ENCODE measurements around the gene MS4A5. TPM values are rescaled to one million over a fixed set of nuclear protein-coding genes. Genes with fewer than 3 reads are reported as not detected.

Gene MS4A5
- total RNA-seq, 4 donors from 2014 or later = not detected

DNA sequence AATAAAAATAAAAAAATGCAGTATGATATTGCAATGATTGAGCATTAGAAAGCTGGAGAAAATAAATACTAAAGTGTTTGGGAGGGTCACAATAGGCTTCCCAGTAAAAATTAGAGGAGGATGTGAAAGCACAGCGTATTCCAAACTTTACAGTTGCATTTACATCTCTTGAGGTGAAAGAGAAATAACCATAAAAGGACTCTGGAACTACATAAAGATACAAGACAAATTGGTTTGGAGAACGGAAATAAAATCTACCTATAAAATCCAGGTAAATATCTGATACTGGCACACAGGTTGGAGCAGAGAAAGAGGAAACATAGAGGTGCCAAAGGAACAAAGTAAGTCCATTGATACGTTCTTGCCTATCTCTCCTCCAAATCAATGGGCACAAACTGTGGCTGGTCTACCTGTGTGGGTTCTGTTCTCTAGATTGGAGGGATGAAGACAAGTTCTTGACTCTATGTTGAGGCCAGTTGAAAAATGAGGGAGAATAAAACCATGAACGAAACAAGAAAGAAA is 63.2 kb downstream of the MS4A5 start, which contains the start of gene MS4A12:
TSS of gene MS4A12 (plus strand) at position 291 of the 522 bp plus-strand sequence. CDS start 4,541 bp downstream, outside the sequence.
- Histone ChIP-seq H3K4me1 (no peaks in the 10 kb centered on the region), H3K27me3 (no peaks in the 10 kb centered on the region), H3K9me3 (no peaks in the 10 kb centered on the region), H3K36me3 (no peaks in the 10 kb centered on the region), H3K4me3 (no peak within 1 kb of the TSS), H3K27ac (no peak within 1 kb of the TSS)
- WGBS, 2 donors = 56 to 63% methylated on average over 4 of the region's 4 CpGs
- DNase-seq = no peak
- no peak for TF ChIP-seq POLR2A (IDR thresholded peaks at IDR 0.05)
- TF ChIP-seq, protein P1, sequence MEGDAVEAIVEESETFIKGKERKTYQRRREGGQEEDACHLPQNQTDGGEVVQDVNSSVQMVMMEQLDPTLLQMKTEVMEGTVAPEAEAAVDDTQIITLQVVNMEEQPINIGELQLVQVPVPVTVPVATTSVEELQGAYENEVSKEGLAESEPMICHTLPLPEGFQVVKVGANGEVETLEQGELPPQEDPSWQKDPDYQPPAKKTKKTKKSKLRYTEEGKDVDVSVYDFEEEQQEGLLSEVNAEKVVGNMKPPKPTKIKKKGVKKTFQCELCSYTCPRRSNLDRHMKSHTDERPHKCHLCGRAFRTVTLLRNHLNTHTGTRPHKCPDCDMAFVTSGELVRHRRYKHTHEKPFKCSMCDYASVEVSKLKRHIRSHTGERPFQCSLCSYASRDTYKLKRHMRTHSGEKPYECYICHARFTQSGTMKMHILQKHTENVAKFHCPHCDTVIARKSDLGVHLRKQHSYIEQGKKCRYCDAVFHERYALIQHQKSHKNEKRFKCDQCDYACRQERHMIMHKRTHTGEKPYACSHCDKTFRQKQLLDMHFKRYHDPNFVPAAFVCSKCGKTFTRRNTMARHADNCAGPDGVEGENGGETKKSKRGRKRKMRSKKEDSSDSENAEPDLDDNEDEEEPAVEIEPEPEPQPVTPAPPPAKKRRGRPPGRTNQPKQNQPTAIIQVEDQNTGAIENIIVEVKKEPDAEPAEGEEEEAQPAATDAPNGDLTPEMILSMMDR (IDR thresholded peaks at IDR 0.05) = no peak
- intact Hi-C loops (cut with DNase I) = no loop called here

DNA sequence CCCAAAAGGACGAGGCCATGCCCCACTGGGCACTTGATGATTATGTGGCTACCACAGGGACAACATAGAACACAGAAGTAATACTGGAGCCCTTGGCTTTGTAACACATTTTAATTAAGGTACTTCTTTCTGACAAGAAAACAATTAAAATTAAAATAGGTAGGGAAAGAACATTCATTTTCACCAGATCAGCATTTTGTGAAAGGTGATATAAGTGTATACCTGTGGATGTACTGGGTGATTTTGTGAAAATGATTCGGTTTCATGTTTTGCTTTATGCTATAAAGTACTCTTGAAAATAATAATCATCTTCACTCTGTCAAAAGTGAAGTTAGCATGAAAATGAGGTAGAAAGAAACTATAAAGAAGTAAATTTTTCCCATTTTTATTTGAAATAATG is 64.1 kb downstream of the MS4A5 start:
- TF ChIP-seq, protein P1 (IDR thresholded peaks at IDR 0.05) = no peak
- TF ChIP-seq POLR2A (IDR thresholded peaks at IDR 0.05) = no peak
- no peak overlapping the region for H3K27ac ChIP-seq
- 67 to 74% methylated on average over 2 of the region's 2 CpGs for WGBS, 2 donors

More for the DNA sequence above, 64.1 kb downstream of the MS4A5 start:
- H3K27me3 ChIP-seq = no peaks in the 10 kb centered on the region
- intact Hi-C loops (cut with DNase I) = no loop called here
- H3K4me3 ChIP-seq = no peak overlapping the region
- H3K4me1 ChIP-seq = no peaks in the 10 kb centered on the region
- H3K9me3 ChIP-seq = no peaks in the 10 kb centered on the region
- no peak for DNase-seq
- no peaks in the 10 kb centered on the region for H3K36me3 ChIP-seq

Other genes starting within 250 kb of the MS4A5 start
- gene MS4A6A, start 246.5 kb upstream of the MS4A5 start, total RNA-seq = 10 to 100 TPM in 2 of 4 donors, 1 to 10 TPM in 2; 2.7 to 87.7 (median 23.7) TPM
- gene MS4A4E, start 186.4 kb upstream of the MS4A5 start, total RNA-seq = 1 to 10 TPM in 1 of 4 donors, under 1 TPM in 2, not detected in 1; 0.32 to 4.2 (median 0.88) TPM
- gene MS4A4A, start 148.9 kb upstream of the MS4A5 start, total RNA-seq = 10 to 100 TPM in 2 of 4 donors, 1 to 10 TPM in 1, under 1 TPM in 1; 0.42 to 32.0 (median 8.3) TPM
- gene MS4A6E, start 102.3 kb upstream of the MS4A5 start, total RNA-seq = not detected
- gene MS4A7, start 51.0 kb upstream of the MS4A5 start, total RNA-seq = 10 to 100 TPM in 2 of 4 donors, 1 to 10 TPM in 2; 3.8 to 23.5 (median 10.3) TPM
- under 1 TPM; 0.15 to 0.95 (median 0.42) TPM for gene MS4A14, start 33.1 kb upstream of the MS4A5 start, total RNA-seq
- gene MS4A1, start 26.3 kb downstream of the MS4A5 start, total RNA-seq = 1 to 10 TPM in 1 of 4 donors, under 1 TPM in 1, not detected in 2; 0.38 to 1.2 TPM
- not detected for gene MS4A12, start 63.2 kb downstream of the MS4A5 start, total RNA-seq
- gene MS4A13, start 85.8 kb downstream of the MS4A5 start, total RNA-seq = not detected

Data from esophagus squamous epithelium (tissue), 5 donors.